Measurements from ENCODE around the gene A2M.

A2M gene

GRCh38 chr12:9133216-9133916, 17.6 kb upstream of the A2M start:
- DNase-seq (no peak), ATAC-seq (replicated peaks) (no peak)
- Mint-ChIP-seq H3K27ac (peak overlapping the region in 1 of 2 donors; percentile 36), H3K27me3 (no peaks in the 10 kb centered on the region), H3K36me3 (ENCODE audit: insufficient read depth) (peaks cover 25% of the 10 kb centered on the region), H3K4me1 (ENCODE audit: low read depth in 2 of 2) (peaks cover 16 to 24% of the 10 kb centered on the region in 2 donors), H3K4me3 (no peak overlapping the region), H3K9me3 (no peaks in the 10 kb centered on the region)

- Mint-ChIP-seq H3K4me1 (ENCODE audit: low read depth in 2 of 2) (peaks cover 18 to 19% of the 10 kb centered on the region in 2 donors), H3K27ac (no peak overlapping the region), H3K9me3 (no peaks in the 10 kb centered on the region), H3K36me3 (ENCODE audit: insufficient read depth) (peaks cover 30% of the 10 kb centered on the region), H3K27me3 (no peaks in the 10 kb centered on the region), H3K4me3 (no peak overlapping the region)
- DNase-seq (no peak), ATAC-seq (replicated peaks) (no peak)
These were observed 16.4 kb upstream of the A2M start for GRCh38 chr12:9132008-9132535.

- Mint-ChIP-seq H3K27me3 (no peaks in the 10 kb centered on the region), H3K4me3 (no peak overlapping the region), H3K9me3 (no peaks in the 10 kb centered on the region), H3K36me3 (ENCODE audit: insufficient read depth) (peaks cover 25% of the 10 kb centered on the region), H3K27ac (no peak overlapping the region), H3K4me1 (ENCODE audit: low read depth in 2 of 2) (peaks cover 16 to 19% of the 10 kb centered on the region in 2 donors)
- no peak for ATAC-seq (replicated peaks)
- DNase-seq, result no peak
These were observed 14.5 kb upstream of the A2M start for GRCh38 chr12:9130244-9130643.

- peaks cover 9 to 19% of the 10 kb centered on the region in 2 donors for H3K4me1 Mint-ChIP-seq (ENCODE audit: low read depth in 2 of 2)
- H3K27me3 Mint-ChIP-seq, result no peaks in the 10 kb centered on the region
- DNase-seq (no peak), ATAC-seq (replicated peaks) (no peak)
- H3K36me3 Mint-ChIP-seq (ENCODE audit: insufficient read depth), result peaks cover 14% of the 10 kb centered on the region
- H3K9me3 Mint-ChIP-seq, result no peaks in the 10 kb centered on the region
- no peak overlapping the region for H3K27ac Mint-ChIP-seq
- no peak overlapping the region for H3K4me3 Mint-ChIP-seq
These were observed 12.4 kb upstream of the A2M start for GRCh38 chr12:9127936-9128663.

- H3K36me3 Mint-ChIP-seq (ENCODE audit: insufficient read depth), result peaks cover 12% of the 10 kb centered on the region
- ATAC-seq (replicated peaks), result no peak
These were observed 11.8 kb upstream of the A2M start for GRCh38 chr12:9127484-9127883.

GRCh38 chr12:9124383-9125031, 8.8 kb upstream of the A2M start:
- H3K36me3 Mint-ChIP-seq (ENCODE audit: insufficient read depth), result peaks cover 12% of the 10 kb centered on the region
- peaks cover 3 to 15% of the 10 kb centered on the region in 2 donors for H3K4me1 Mint-ChIP-seq (ENCODE audit: low read depth in 2 of 2)
- no peak overlapping the region for H3K27ac Mint-ChIP-seq

More at GRCh38 chr12:9127484-9127883, 11.8 kb upstream of the A2M start:
- Mint-ChIP-seq H3K4me3 (no peak overlapping the region), H3K4me1 (ENCODE audit: low read depth in 2 of 2) (peaks cover 7 to 16% of the 10 kb centered on the region in 2 donors), H3K9me3 (no peaks in the 10 kb centered on the region), H3K27ac (no peak overlapping the region), H3K27me3 (no peaks in the 10 kb centered on the region)
- DNase-seq, result no peak

GRCh38 chr12:9123781-9124382, 8.2 kb upstream of the A2M start:
- Mint-ChIP-seq H3K4me3 (no peak overlapping the region), H3K27me3 (no peaks in the 10 kb centered on the region), H3K4me1 (ENCODE audit: low read depth in 2 of 2) (peaks cover 6 to 18% of the 10 kb centered on the region in 2 donors), H3K9me3 (no peaks in the 10 kb centered on the region), H3K27ac (no peak overlapping the region), H3K36me3 (ENCODE audit: insufficient read depth) (peaks cover 13% of the 10 kb centered on the region)
- DNase-seq (no peak), ATAC-seq (replicated peaks) (no peak)

More at GRCh38 chr12:9124383-9125031, 8.8 kb upstream of the A2M start:
- Mint-ChIP-seq H3K27me3 (no peaks in the 10 kb centered on the region), H3K9me3 (no peaks in the 10 kb centered on the region), H3K4me3 (no peak overlapping the region)
- ATAC-seq (replicated peaks) (no peak), DNase-seq (no peak)

GRCh38 chr12:9122091-9122609, 6.4 kb upstream of the A2M start:
- Mint-ChIP-seq H3K27ac (no peak overlapping the region), H3K36me3 (ENCODE audit: insufficient read depth) (peaks cover 8% of the 10 kb centered on the region), H3K9me3 (no peaks in the 10 kb centered on the region), H3K27me3 (no peaks in the 10 kb centered on the region), H3K4me1 (ENCODE audit: low read depth in 2 of 2) (peaks cover 10 to 26% of the 10 kb centered on the region in 2 donors), H3K4me3 (no peak overlapping the region)
- no peak for DNase-seq
- ATAC-seq (replicated peaks), result no peak

GRCh38 chr12:9120487-9121184, 4.9 kb upstream of the A2M start:
- Mint-ChIP-seq H3K4me3 (no peak overlapping the region), H3K9me3 (no peaks in the 10 kb centered on the region), H3K27me3 (no peaks in the 10 kb centered on the region), H3K36me3 (ENCODE audit: insufficient read depth) (peaks cover 8% of the 10 kb centered on the region), H3K27ac (peak overlapping the region in 1 of 2 donors; percentile 0), H3K4me1 (ENCODE audit: low read depth in 2 of 2) (peaks cover 21 to 29% of the 10 kb centered on the region in 2 donors)
- ATAC-seq (replicated peaks) (no peak), DNase-seq (no peak)

GRCh38 chr12:9118158-9118557, 2.4 kb upstream of the A2M start:
- Mint-ChIP-seq H3K4me3 (no peak overlapping the region), H3K9me3 (no peaks in the 10 kb centered on the region), H3K4me1 (ENCODE audit: low read depth in 2 of 2) (peaks cover 29 to 40% of the 10 kb centered on the region in 2 donors), H3K27me3 (no peaks in the 10 kb centered on the region), H3K36me3 (ENCODE audit: insufficient read depth) (peaks cover 19% of the 10 kb centered on the region), H3K27ac (peak overlapping the region in 1 of 2 donors; percentile 67)
- ATAC-seq (replicated peaks) (peak; percentile 47), DNase-seq (no peak)

GRCh38 chr12:9114946-9115345, 773 bp downstream of the A2M start:
- Mint-ChIP-seq H3K9me3 (no peaks in the 10 kb centered on the region), H3K27ac (no peak overlapping the region), H3K36me3 (ENCODE audit: insufficient read depth) (peaks cover 21% of the 10 kb centered on the region), H3K4me3 (no peak overlapping the region), H3K27me3 (no peaks in the 10 kb centered on the region), H3K4me1 (ENCODE audit: low read depth in 2 of 2) (peaks cover 36 to 45% of the 10 kb centered on the region in 2 donors)
- DNase-seq, result no peak
- no peak for ATAC-seq (replicated peaks)

GRCh38 chr12:9113987-9114309, 1.8 kb downstream of the A2M start:
- no peak overlapping the region for H3K27ac Mint-ChIP-seq

More at GRCh38 chr12:9113987-9114309, 1.8 kb downstream of the A2M start:
- H3K9me3 Mint-ChIP-seq, result no peaks in the 10 kb centered on the region
- H3K4me3 Mint-ChIP-seq, result no peak overlapping the region
- H3K36me3 Mint-ChIP-seq (ENCODE audit: insufficient read depth), result peaks cover 17% of the 10 kb centered on the region
- H3K4me1 Mint-ChIP-seq (ENCODE audit: low read depth in 2 of 2), result peaks cover 33 to 42% of the 10 kb centered on the region in 2 donors
- ATAC-seq (replicated peaks) (no peak), DNase-seq (no peak)
- H3K27me3 Mint-ChIP-seq, result no peaks in the 10 kb centered on the region

Measured in effector memory CD8-positive, alpha-beta T cell (primary cell).